AG04450 (cell line): ENCODE data around the gene ZSCAN25. TPM values are rescaled to one million over a fixed set of nuclear protein-coding genes. Genes with fewer than 3 reads are reported as not detected.

Source experiments
- CTCF ChIA-PET: fragments of 300-600, 350-600 bp; formaldehyde crosslinking; extraction: SDS; loops from one replicate; lab custom pipeline; 2022; ENCODE audit warnings: antibody characterized with exemption, inconsistent platforms; lab: Charles Lee
- POLR2A ChIA-PET: fragments of 350-600 bp; formaldehyde crosslinking; extraction: SDS; loops from one replicate; lab custom pipeline; 2021; ENCODE audit warnings: antibody characterized with exemption, inconsistent platforms; lab: Yijun Ruan, JAX
- DNase-seq: peaks from one replicate; pipeline ENCODE4 v3.0.0-alpha.2; 2011; ENCODE audit warnings: low read depth, low spot score
- H3K27ac ChIP-seq: one replicate; pipeline ENCODE4 v1.5.1; 2012; ENCODE audit warnings: low read depth, low read length, control low read depth
- H3K27me3 ChIP-seq: one replicate; pipeline ENCODE4 v1.6.0; 2012; ENCODE audit warnings: low read length; ENCODE audit not compliant: control insufficient read depth, insufficient read depth
- H3K4me3 ChIP-seq: 2 replicates; pipeline ENCODE4 v1.5.1; 2011; ENCODE audit warnings: mild to moderate bottlenecking, low read depth, low read length, control low read depth
- H3K9me3 ChIP-seq: 2 replicates; pipeline ENCODE4 v1.5.1; 2012; ENCODE audit warnings: low read length; ENCODE audit not compliant: control insufficient read depth, insufficient read depth
- CTCF ChIP-seq: IDR thresholded peaks from 2 replicates; pipeline ENCODE4 v1.5.1; 2011; ENCODE audit warnings: low read depth, low read length, control low read depth, inconsistent platforms
- polyA plus RNA-seq: library from polyadenylated mRNA; depleted of rRNA; stranded (reverse); fragments of >200 nt; gene quantifications from 2 replicates; pipeline ENCODE4 v1.2.3, GENCODE V29; 2011; rRNA removed

Gene ZSCAN25
- polyA plus RNA-seq, 1 experiment: 6.4 TPM

GRCh38 chr7:99679400-99680191 lies 62.9 kb downstream of the ZSCAN25 start, which contains the start of gene CYP3A5:
TSS of gene CYP3A5 (minus strand) at chr7:99679996. CDS start at chr7:99679896, 100 bp downstream.
- H3K9me3 ChIP-seq: no peaks in the 10 kb centered on the region
- no peaks in the 10 kb centered on the region for H3K27me3 ChIP-seq
- no peak within 1 kb of the TSS for H3K27ac ChIP-seq
- TF ChIP-seq CTCF: no peak
- no peak within 1 kb of the TSS for H3K4me3 ChIP-seq
- CTCF ChIA-PET: no interaction called here
- DNase-seq: no peak
- POLR2A ChIA-PET: no interaction called here

Other genes with a start within 250 kb of the ZSCAN25 start
- gene ARPC1B, start 242.2 kb upstream of the ZSCAN25 start, polyA plus RNA-seq: 190 and 245 TPM in 2 replicates
- gene PDAP1, start 208.3 kb upstream of the ZSCAN25 start, polyA plus RNA-seq: 60.2 and 68.1 TPM in 2 replicates
- gene BUD31, start 208.0 kb upstream of the ZSCAN25 start, polyA plus RNA-seq: 82.3 and 96.8 TPM in 2 replicates
- gene PTCD1, start 178.1 kb upstream of the ZSCAN25 start, polyA plus RNA-seq: 2.7 and 3.0 TPM in 2 replicates
- 27.6 and 32.2 TPM in 2 replicates for gene CPSF4, start 178.0 kb upstream of the ZSCAN25 start, polyA plus RNA-seq
- 591 and 634 TPM in 2 replicates for gene ATP5MF, start 150.8 kb upstream of the ZSCAN25 start, polyA plus RNA-seq
- 7.9 and 8.3 TPM in 2 replicates for gene ZNF789, start 144.1 kb upstream of the ZSCAN25 start, polyA plus RNA-seq
- 9.4 TPM in 2 replicates for gene ZNF394, start 116.7 kb upstream of the ZSCAN25 start, polyA plus RNA-seq
- gene ZKSCAN5, start 112.3 kb upstream of the ZSCAN25 start, polyA plus RNA-seq: 11.5 and 13.4 TPM in 2 replicates
- gene FAM200A, start 64.8 kb upstream of the ZSCAN25 start, polyA plus RNA-seq: 8.1 and 11.8 TPM in 2 replicates
- gene ZNF655, start 58.3 kb upstream of the ZSCAN25 start, polyA plus RNA-seq: 62.9 and 79.3 TPM in 2 replicates
- 0.72 and 1.2 TPM in 2 replicates for gene TMEM225B, start 18.7 kb upstream of the ZSCAN25 start, polyA plus RNA-seq
- gene CYP3A5, start 63.0 kb downstream of the ZSCAN25 start, polyA plus RNA-seq: 0.21 and 0.31 TPM in 2 replicates
- 0.17 and 0.36 TPM in 2 replicates for gene CYP3A7, start 118.2 kb downstream of the ZSCAN25 start, polyA plus RNA-seq
- gene CYP3A4, start 167.2 kb downstream of the ZSCAN25 start, polyA plus RNA-seq: not detected in 2 replicates
- gene CYP3A43, start 211.1 kb downstream of the ZSCAN25 start, polyA plus RNA-seq: not detected in 2 replicates